Fibroblast of mammary gland (primary cell): ENCODE results near the gene KLHL29.
A peak's percentile ranks its signal among the peaks of the same experiment; 100 is the strongest.

Experiments used
- DNase-seq: peaks from one replicate; pipeline ENCODE4 v3.0.0-alpha.2; 2010; ENCODE audit warnings: low read depth
- H3K4me3 ChIP-seq: 2 replicates; pipeline ENCODE4 v1.5.1; 2011; ENCODE audit warnings: low read depth, mild to moderate bottlenecking, low read length, moderate library complexity; ENCODE audit not compliant: control insufficient read depth
- CTCF ChIP-seq: conservative IDR thresholded peaks from 2 replicates; pipeline ENCODE4 v1.5.1; 2011; ENCODE audit warnings: low read depth, low read length, inconsistent platforms; ENCODE audit not compliant: control insufficient read depth, insufficient read depth

Gene KLHL29

GRCh38 chr2:23642516-23642915 lies 257.5 kb downstream of the KLHL29 start:
- H3K4me3 ChIP-seq, result no peak overlapping the region
- DNase-seq, result no peak
- no peak for TF ChIP-seq CTCF

- no peak overlapping the region for H3K4me3 ChIP-seq
- no peak for TF ChIP-seq CTCF
- no peak for DNase-seq
These were observed 260.3 kb downstream of the KLHL29 start for GRCh38 chr2:23645230-23645808.

DNA sequence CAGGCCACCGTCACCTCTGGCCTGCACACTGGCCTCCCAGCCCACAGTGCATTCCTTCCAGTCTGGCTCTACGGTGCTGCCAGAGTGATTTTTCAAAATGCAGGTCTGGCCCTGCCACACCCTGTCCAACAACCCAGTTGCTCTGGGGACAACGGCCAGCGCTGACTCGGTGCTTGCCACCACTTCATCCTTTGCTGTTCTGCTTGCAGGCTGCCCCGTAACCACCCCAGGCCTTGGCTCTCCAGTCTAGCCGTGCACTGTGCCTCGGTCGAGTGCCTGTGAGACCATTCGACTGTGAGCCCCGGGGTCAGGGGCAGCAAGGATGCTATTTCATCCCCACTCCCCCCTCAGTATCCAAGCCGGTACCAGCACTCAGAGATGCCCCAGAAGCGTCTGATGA lies 262.6 kb downstream of the KLHL29 start:
- no peak overlapping the region for H3K4me3 ChIP-seq
- TF ChIP-seq CTCF, result no peak
- no peak for DNase-seq

DNA sequence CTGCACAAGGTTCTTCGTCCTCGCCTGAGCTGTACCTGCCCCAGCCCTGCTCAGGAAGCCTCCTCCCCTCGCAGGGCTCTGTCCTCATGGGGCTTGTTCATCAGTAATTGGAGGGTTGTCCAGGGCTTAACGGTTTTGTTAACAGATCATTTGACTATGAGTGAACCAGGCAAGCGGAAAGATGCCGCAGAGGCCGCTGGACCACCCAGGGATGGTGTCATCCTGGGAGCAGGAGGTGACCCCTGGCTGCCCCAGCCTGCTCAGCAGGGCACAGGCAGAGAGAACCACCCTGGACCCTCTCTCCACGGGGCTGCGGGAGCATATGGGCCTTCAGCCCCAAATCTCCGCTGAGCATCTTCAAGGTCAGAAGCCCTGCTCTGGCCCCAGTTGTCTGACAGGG lies 264.3 kb downstream of the KLHL29 start:
- no peak overlapping the region for H3K4me3 ChIP-seq
- no peak for TF ChIP-seq CTCF
- DNase-seq, result no peak

GRCh38 chr2:23649819-23650218 lies 264.8 kb downstream of the KLHL29 start:
- DNase-seq, result peak; percentile 47

DNA sequence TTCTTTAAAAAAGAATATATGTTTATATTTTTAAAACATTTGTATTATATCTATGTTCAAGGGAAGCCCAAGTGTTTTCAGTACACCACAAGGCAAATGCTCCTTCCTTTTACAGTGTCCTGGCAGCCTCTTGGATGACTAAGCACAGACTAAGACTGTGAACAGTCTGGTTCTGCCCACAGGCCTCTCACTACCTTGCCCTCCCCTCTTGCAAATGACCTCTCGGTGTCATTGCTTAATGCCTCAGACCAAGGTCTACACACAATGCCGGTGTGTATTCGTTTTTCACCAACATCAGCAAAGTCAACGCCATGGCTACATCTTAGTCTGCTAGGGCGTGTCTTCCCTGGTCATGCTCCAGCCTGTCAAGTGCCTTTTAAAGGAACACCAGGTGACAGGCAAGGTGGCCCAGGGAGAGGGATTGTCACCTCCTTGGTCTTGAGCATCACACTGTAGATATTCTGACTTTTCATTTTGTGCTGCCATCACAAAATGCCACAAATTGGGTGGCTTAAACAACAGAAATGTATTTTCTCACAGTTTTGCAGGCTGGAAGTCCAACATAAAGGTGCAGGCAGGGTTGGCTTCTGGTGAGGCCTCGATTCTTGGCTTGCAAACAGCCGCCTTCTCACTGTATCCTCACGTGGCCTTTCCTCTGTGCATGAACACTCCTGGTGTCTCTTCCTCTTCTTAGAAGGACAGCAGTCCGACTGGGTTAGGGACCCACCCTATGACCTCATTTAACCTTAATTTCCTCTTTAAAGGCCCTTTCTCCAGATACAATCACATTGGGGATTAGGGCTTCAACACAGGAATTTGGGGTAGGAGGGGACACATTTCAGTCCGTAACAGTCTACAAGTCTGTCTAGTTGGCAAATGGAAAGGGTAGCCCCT lies 266.5 kb downstream of the KLHL29 start:
- no peak for TF ChIP-seq CTCF
- DNase-seq, result peak; percentile 91
- no peak overlapping the region for H3K4me3 ChIP-seq

More at GRCh38 chr2:23649819-23650218, 264.8 kb downstream of the KLHL29 start:
- no peak overlapping the region for H3K4me3 ChIP-seq
- no peak for TF ChIP-seq CTCF
